Measurements from ENCODE around the gene LRIT2. TPM values are rescaled to one million over a fixed set of nuclear protein-coding genes. Genes with fewer than 3 reads are reported as not detected.

LRIT2 gene
- total RNA-seq, 2 donors from 2014 or later = not detected

DNA sequence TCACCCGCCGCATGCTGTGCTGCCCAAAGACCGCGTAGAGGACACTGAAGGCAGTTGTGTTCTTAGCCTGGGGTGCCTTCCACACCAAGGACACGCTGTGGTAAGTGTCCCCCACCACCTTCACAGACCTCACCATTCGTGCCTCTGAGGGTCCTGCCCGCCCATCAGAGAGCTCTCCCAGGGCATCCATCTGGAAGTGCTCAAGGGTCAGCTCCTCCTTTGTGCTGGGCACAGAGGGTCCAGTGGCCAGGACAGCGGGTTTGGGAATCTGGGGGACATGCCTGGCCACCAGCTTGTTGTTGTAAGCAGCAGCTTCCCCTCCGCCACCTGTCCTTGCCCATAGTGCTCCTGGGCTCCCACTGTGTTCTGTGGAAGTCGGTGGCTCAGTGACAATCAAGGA is 7.0 kb upstream of the LRIT2 start:
- H3K4me1 ChIP-seq = no peaks in the 10 kb centered on the region
- no peak overlapping the region for H3K27ac ChIP-seq
- no peak overlapping the region for H3K9ac ChIP-seq (ENCODE audit: low read depth in 2 of 2, low read length in 2 of 2)
- no peaks in the 10 kb centered on the region for H3K27me3 ChIP-seq
- no peak for DNase-seq
- no peak overlapping the region for H3K4me3 ChIP-seq
- no peaks in the 10 kb centered on the region for H3K9me3 ChIP-seq
- TF ChIP-seq, protein P1, sequence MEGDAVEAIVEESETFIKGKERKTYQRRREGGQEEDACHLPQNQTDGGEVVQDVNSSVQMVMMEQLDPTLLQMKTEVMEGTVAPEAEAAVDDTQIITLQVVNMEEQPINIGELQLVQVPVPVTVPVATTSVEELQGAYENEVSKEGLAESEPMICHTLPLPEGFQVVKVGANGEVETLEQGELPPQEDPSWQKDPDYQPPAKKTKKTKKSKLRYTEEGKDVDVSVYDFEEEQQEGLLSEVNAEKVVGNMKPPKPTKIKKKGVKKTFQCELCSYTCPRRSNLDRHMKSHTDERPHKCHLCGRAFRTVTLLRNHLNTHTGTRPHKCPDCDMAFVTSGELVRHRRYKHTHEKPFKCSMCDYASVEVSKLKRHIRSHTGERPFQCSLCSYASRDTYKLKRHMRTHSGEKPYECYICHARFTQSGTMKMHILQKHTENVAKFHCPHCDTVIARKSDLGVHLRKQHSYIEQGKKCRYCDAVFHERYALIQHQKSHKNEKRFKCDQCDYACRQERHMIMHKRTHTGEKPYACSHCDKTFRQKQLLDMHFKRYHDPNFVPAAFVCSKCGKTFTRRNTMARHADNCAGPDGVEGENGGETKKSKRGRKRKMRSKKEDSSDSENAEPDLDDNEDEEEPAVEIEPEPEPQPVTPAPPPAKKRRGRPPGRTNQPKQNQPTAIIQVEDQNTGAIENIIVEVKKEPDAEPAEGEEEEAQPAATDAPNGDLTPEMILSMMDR (IDR thresholded peaks at IDR 0.05) = no peak
- no peaks in the 10 kb centered on the region for H3K36me3 ChIP-seq
- intact Hi-C loops (cut with DNase I) = no loop called here

DNA sequence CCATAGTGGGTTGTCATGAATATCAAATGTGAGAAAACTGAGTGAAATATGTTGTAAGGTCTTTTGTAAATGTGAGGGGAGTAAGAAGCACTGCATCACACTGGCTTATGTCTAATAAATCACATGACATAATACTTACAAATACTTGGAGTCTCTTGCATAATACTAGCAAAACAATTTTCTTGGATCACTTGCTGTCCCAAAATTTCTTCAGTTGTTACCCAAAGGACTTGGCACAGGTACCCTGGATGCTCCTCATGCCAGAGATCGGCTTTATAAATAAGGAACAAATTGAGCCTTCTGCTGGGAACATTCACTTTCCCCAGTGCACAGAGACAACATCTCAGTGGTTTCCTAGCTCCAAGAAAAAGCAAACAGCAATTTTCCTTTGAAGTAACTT is 5.0 kb upstream of the LRIT2 start:
- Histone ChIP-seq H3K4me1 (no peaks in the 10 kb centered on the region), H3K36me3 (no peaks in the 10 kb centered on the region), H3K27ac (no peak overlapping the region), H3K9me3 (no peaks in the 10 kb centered on the region), H3K4me3 (no peak overlapping the region), H3K9ac (ENCODE audit: low read depth in 2 of 2, low read length in 2 of 2) (no peak overlapping the region), H3K27me3 (no peaks in the 10 kb centered on the region)
- DNase-seq = no peak
- TF ChIP-seq, protein P1 (IDR thresholded peaks at IDR 0.05) = no peak
- intact Hi-C loops (cut with DNase I) = no loop called here

DNA sequence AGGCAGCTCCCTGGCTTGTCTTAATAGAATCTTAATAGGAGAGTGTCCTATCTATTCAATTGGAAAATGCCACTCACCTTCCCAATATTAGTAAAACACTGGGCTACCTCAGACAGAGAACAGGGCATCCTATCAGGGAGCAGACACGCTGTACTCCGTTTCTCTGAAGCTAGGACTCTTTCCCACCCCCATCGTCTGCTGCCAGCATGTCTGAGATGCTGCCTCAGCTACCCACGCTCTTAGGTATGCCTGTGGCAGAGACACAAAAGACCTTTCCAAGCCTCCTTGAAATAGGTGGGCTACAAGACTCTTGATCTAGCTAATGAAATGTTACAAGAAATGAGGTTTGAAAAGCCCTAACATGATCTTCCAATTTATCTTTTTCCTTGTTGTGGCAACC is 2.5 kb upstream of the LRIT2 start:
- intact Hi-C loops (cut with DNase I) = no loop called here
- DNase-seq = no peak
- TF ChIP-seq, protein P1 (IDR thresholded peaks at IDR 0.05) = no peak
- no peaks in the 10 kb centered on the region for H3K27me3 ChIP-seq
- no peak overlapping the region for H3K27ac ChIP-seq
- H3K4me1 ChIP-seq = no peaks in the 10 kb centered on the region
- H3K36me3 ChIP-seq = no peaks in the 10 kb centered on the region
- H3K9me3 ChIP-seq = no peaks in the 10 kb centered on the region
- H3K4me3 ChIP-seq = no peak overlapping the region
- H3K9ac ChIP-seq (ENCODE audit: low read depth in 2 of 2, low read length in 2 of 2) = no peak overlapping the region

DNA sequence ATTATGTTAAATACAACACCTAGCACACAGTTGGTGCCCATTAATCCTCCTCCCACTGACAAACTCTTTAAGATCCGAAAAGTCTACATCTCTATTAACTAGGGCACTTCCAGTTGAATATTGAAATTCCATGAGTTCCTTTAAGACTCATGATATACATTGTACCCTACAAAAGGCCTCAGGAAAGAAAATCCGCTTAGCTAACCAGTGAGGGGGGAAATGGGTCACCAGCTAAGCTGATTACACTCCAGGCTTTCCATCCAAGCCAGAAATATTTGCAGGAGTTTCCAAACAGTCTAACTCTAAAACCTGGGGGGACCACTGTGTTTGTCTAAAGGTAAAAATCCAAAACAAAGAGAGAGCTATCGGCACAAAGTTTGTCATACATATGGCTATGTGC is 1.3 kb upstream of the LRIT2 start:
- H3K9me3 ChIP-seq = no peaks in the 10 kb centered on the region
- no peaks in the 10 kb centered on the region for H3K4me1 ChIP-seq
- H3K36me3 ChIP-seq = no peaks in the 10 kb centered on the region
- no peak overlapping the region for H3K4me3 ChIP-seq
- H3K9ac ChIP-seq (ENCODE audit: low read depth in 2 of 2, low read length in 2 of 2) = no peak overlapping the region
- intact Hi-C loops (cut with DNase I) = no loop called here
- TF ChIP-seq, protein P1 (IDR thresholded peaks at IDR 0.05) = no peak
- no peak for DNase-seq
- no peak overlapping the region for H3K27ac ChIP-seq
- H3K27me3 ChIP-seq = no peaks in the 10 kb centered on the region

DNA sequence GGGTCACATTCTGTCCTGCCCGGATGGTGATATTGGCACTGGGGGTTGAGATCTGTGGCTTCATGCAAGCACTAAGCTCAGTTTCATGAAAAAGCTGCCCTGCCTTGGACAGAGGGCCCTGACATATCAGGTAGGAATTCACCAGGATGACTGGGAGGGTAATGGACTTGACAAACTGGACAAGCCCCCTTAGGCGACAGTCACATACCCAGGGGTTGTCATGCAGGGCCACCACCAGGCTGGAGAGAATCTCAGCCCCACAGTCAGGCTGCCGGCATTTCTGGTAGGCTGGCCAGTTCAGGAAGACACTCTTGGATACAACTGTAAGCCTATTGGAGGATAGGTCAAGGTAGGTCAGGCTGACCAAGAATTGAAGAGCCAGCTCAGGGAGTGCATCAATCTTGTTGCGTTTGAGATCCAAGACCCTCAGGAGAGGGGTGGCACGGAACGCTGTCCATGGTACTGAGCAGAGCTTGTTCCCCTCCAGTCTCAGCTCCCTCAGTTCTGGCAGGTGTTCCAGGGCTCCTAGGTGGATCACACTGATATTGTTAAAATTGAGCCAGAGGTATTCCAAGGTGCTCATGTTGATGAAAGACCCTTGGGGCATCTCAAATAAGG is 824 bp downstream of the LRIT2 start:
- H3K4me1 ChIP-seq = no peaks in the 10 kb centered on the region
- TF ChIP-seq, protein P1 (IDR thresholded peaks at IDR 0.05) = no peak
- intact Hi-C loops (cut with DNase I) = no loop called here
- no peak overlapping the region for H3K9ac ChIP-seq (ENCODE audit: low read depth in 2 of 2, low read length in 2 of 2)
- H3K9me3 ChIP-seq = no peaks in the 10 kb centered on the region
- no peaks in the 10 kb centered on the region for H3K27me3 ChIP-seq
- H3K4me3 ChIP-seq = no peak overlapping the region
- no peak overlapping the region for H3K27ac ChIP-seq
- H3K36me3 ChIP-seq = no peaks in the 10 kb centered on the region
- no peak for DNase-seq

Data from colonic mucosa (tissue), 4 donors.